BJ (cell line): ENCODE data around the gene TMEM170A. TPM values are rescaled to one million over a fixed set of nuclear protein-coding genes. Genes with fewer than 3 reads are reported as not detected.

Experiments used
- CTCF ChIA-PET: fragments of 350-600 bp; formaldehyde crosslinking; extraction: SDS; loops from one replicate; lab custom pipeline; 2021; ENCODE audit warnings: antibody characterized with exemption, inconsistent platforms; lab: Yijun Ruan, JAX
- POLR2A ChIA-PET: fragments of 300-600 bp; sonication (Branson Sonifier 250); formaldehyde crosslinking; extraction: SDS; loops from one replicate; lab custom pipeline; 2021; ENCODE audit warnings: antibody characterized with exemption; lab: Charles Lee
- DNase-seq: peaks from one replicate; pipeline ENCODE4 v3.0.0-alpha.2; 2011; ENCODE audit warnings: low read depth
- H3K27me3 ChIP-seq: 2 replicates; pipeline ENCODE4 v1.6.0; 2011; ENCODE audit warnings: low read length; ENCODE audit not compliant: control insufficient read depth, insufficient read depth
- H3K36me3 ChIP-seq: 2 replicates; pipeline ENCODE4 v1.5.1; 2011; ENCODE audit warnings: low read length; ENCODE audit not compliant: control insufficient read depth, insufficient read depth
- H3K4me3 ChIP-seq: 2 replicates; pipeline ENCODE4 v1.5.1; 2011; ENCODE audit warnings: low read depth, mild to moderate bottlenecking, control low read depth, low read length
- CTCF ChIP-seq: IDR thresholded peaks from 2 replicates; pipeline ENCODE4 v1.5.1; 2011; ENCODE audit warnings: low read depth, mild to moderate bottlenecking, control low read depth, inconsistent platforms, low read length, moderate library complexity; ENCODE audit not compliant: insufficient read depth
- polyA plus RNA-seq: library from polyadenylated mRNA; depleted of rRNA; stranded (reverse); fragments of >200 nt; gene quantifications from 2 replicates; pipeline ENCODE4 v1.2.3, GENCODE V29; 2011; rRNA removed
- small RNA-seq: library from RNA; depleted of rRNA; stranded (forward); fragments of <200 nt; gene quantifications from one replicate; pipeline ENCODE3, GENCODE V24; 2012; ENCODE audit warnings: low replicate concordance, low read depth; ENCODE audit not compliant: insufficient read length

Gene TMEM170A
- polyA plus RNA-seq, 1 experiment: 5.2 TPM

GRCh38 chr16:75398333-75398732, 66.2 kb downstream of the TMEM170A start:
- no peak for DNase-seq
- ChIA-PET POLR2A (no interaction called here), CTCF (interaction anchor here (0.6 to 8.2 kb wide), 4 partner anchors 62 to 749 kb away, joined by 3 to 67 read pairs (median 5); no protein-coding TSS in a partner anchor)
- H3K4me3 ChIP-seq: no peak overlapping the region
- H3K27me3 ChIP-seq: no peaks in the 10 kb centered on the region
- no peak for TF ChIP-seq CTCF
- H3K36me3 ChIP-seq: no peaks in the 10 kb centered on the region; the same call in 1 of the 2 replicates

GRCh38 chr16:75394941-75395340, 69.5 kb downstream of the TMEM170A start:
- DNase-seq: no peak
- Histone ChIP-seq H3K36me3 (peaks cover 3% of the 10 kb centered on the region; the same call in 1 of the 2 replicates), H3K27me3 (no peaks in the 10 kb centered on the region), H3K4me3 (no peak overlapping the region)
- ChIA-PET POLR2A (no interaction called here), CTCF (interaction anchor here (1.0 to 6.9 kb wide), 3 partner anchors 144 to 195 kb away, joined by 3 to 55 read pairs (median 16); partner anchors contain the start of gene BCAR1)
- TF ChIP-seq CTCF: no peak

Small RNAs within 50 kb of the gene (small RNA-seq; reads per million reads assigned to genes)
- gene RF00598: not detected

Other genes starting within 250 kb of the TMEM170A start
- gene CTRB1, start 245.7 kb downstream of the TMEM170A start, polyA plus RNA-seq: not detected in 2 replicates
- gene BCAR1, start 213.1 kb downstream of the TMEM170A start, polyA plus RNA-seq: 28.9 and 57.3 TPM in 2 replicates
- 10.9 and 38.6 TPM in 2 replicates for gene CFDP1, start 31.2 kb downstream of the TMEM170A start, polyA plus RNA-seq
- gene CHST6, start 30.8 kb upstream of the TMEM170A start, polyA plus RNA-seq: 0.10 and 0.12 TPM in 2 replicates
- 0.15 TPM in 1 of 2 replicates, not detected in the other for gene CHST5, start 71.4 kb upstream of the TMEM170A start, polyA plus RNA-seq
- gene TMEM231, start 91.6 kb upstream of the TMEM170A start, polyA plus RNA-seq: 19.8 and 38.8 TPM in 2 replicates
- 32.3 and 61.9 TPM in 2 replicates for gene GABARAPL2, start 101.7 kb upstream of the TMEM170A start, polyA plus RNA-seq
- gene ADAT1, start 158.6 kb upstream of the TMEM170A start, polyA plus RNA-seq: 18.9 and 26.5 TPM in 2 replicates
- 118 and 170 TPM in 2 replicates for gene KARS1, start 183.0 kb upstream of the TMEM170A start, polyA plus RNA-seq
- gene TERF2IP, start 183.1 kb upstream of the TMEM170A start, polyA plus RNA-seq: 19.1 and 28.9 TPM in 2 replicates
- not detected in 2 replicates for gene CPHXL2, start 212.3 kb upstream of the TMEM170A start, polyA plus RNA-seq
- gene DUXB, start 236.8 kb upstream of the TMEM170A start, polyA plus RNA-seq: not detected in 2 replicates